Upper lobe of right lung (tissue), 1 donor: ENCODE results near the gene DGKI. TPM values are rescaled to one million over a fixed set of nuclear protein-coding genes. Genes with fewer than 3 reads are reported as not detected.

Experiments
- ATAC-seq: fragments of 200-7000 bp; cut with Tn5 transposase; one replicate; pipeline ENCODE4 v1.9.1; 2020; ENCODE audit warnings: mild to moderate bottlenecking, moderate library complexity
- DNase-seq: peaks from one replicate; pipeline ENCODE4 v3.0.0-alpha.2; 2020
- H3K27ac ChIP-seq: fragments of 200-600 bp; one replicate; pipeline ENCODE4 v1.8.0; 2022
- H3K27me3 ChIP-seq: fragments of 200-600 bp; one replicate; pipeline ENCODE4 v1.8.0; 2022; ENCODE audit warnings: mild to moderate bottlenecking
- H3K36me3 ChIP-seq: fragments of 200-600 bp; one replicate; pipeline ENCODE4 v1.8.0; 2022
- H3K4me1 ChIP-seq: fragments of 200-600 bp; one replicate; pipeline ENCODE4 v1.8.0; 2022
- H3K4me3 ChIP-seq: fragments of 200-600 bp; one replicate; pipeline ENCODE4 v1.8.0; 2022; ENCODE audit warnings: mild to moderate bottlenecking
- H3K9me3 ChIP-seq: fragments of 200-600 bp; one replicate; pipeline ENCODE4 v1.8.0; 2022
- CTCF ChIP-seq: fragments of 200-600 bp; IDR thresholded peaks from one replicate; pipeline ENCODE4 v1.8.0; 2022; ENCODE audit warnings: antibody characterized with exemption
- intact Hi-C: fragments of 100-400 bp; cut with DNase I; formaldehyde crosslinking; loops from one replicate; pipeline ENCODE4 v1.11.0; 2022
- total RNA-seq: library from RNA; stranded (reverse); fragmentation: NEBNext Ultra II Directional; extraction: Animal tissue kit (Norgen Biotek cat#: 25700); gene quantifications from one replicate; pipeline ENCODE4 v1.2.1, GENCODE V29; 2021
- donor health status: DM: no; HTN: yes; CAD: no; lungs with severe emphysema.

The DGKI gene
- total RNA-seq, 1 donor from 2014 or later = 0.67 TPM

GRCh38 chr7:137399827-137400823 lies 446.6 kb downstream of the DGKI start:
- H3K36me3 ChIP-seq = no peaks in the 10 kb centered on the region
- intact Hi-C loops = no loop called here
- H3K4me3 ChIP-seq = no peak overlapping the region
- no peaks in the 10 kb centered on the region for H3K4me1 ChIP-seq
- no peak for TF ChIP-seq CTCF
- H3K27ac ChIP-seq = no peak overlapping the region
- no peaks in the 10 kb centered on the region for H3K9me3 ChIP-seq
- DNase-seq (no peak), ATAC-seq (peak; percentile 91)
- no peaks in the 10 kb centered on the region for H3K27me3 ChIP-seq

GRCh38 chr7:137396051-137396450 lies 450.7 kb downstream of the DGKI start:
- Histone ChIP-seq H3K27ac (no peak overlapping the region), H3K27me3 (no peaks in the 10 kb centered on the region), H3K9me3 (no peaks in the 10 kb centered on the region), H3K4me1 (no peaks in the 10 kb centered on the region), H3K36me3 (no peaks in the 10 kb centered on the region), H3K4me3 (no peak overlapping the region)
- intact Hi-C loops = no loop called here
- no peak for ATAC-seq
- no peak for TF ChIP-seq CTCF
- no peak for DNase-seq

- no peak overlapping the region for H3K4me3 ChIP-seq
- no peaks in the 10 kb centered on the region for H3K36me3 ChIP-seq
- no peak for DNase-seq
- no peaks in the 10 kb centered on the region for H3K9me3 ChIP-seq
- intact Hi-C loops = no loop called here
- no peak for ATAC-seq
- no peaks in the 10 kb centered on the region for H3K27me3 ChIP-seq
- TF ChIP-seq CTCF = no peak
- no peaks in the 10 kb centered on the region for H3K4me1 ChIP-seq
- H3K27ac ChIP-seq = no peak overlapping the region
Observed at GRCh38 chr7:137395420-137395819, 451.4 kb downstream of the DGKI start.

GRCh38 chr7:137393570-137393969 lies 453.2 kb downstream of the DGKI start:
- ATAC-seq = peak; percentile 65
- Histone ChIP-seq H3K9me3 (no peaks in the 10 kb centered on the region), H3K4me1 (no peaks in the 10 kb centered on the region), H3K36me3 (no peaks in the 10 kb centered on the region), H3K4me3 (no peak overlapping the region), H3K27ac (no peak overlapping the region), H3K27me3 (no peaks in the 10 kb centered on the region)
- intact Hi-C loops = no loop called here
- no peak for TF ChIP-seq CTCF
- no peak for DNase-seq

- H3K9me3 ChIP-seq = no peaks in the 10 kb centered on the region
- no peaks in the 10 kb centered on the region for H3K36me3 ChIP-seq
- no peaks in the 10 kb centered on the region for H3K4me1 ChIP-seq
- no peak for TF ChIP-seq CTCF
- DNase-seq = no peak
- no peaks in the 10 kb centered on the region for H3K27me3 ChIP-seq
- intact Hi-C loops = no loop called here
- no peak overlapping the region for H3K27ac ChIP-seq
- H3K4me3 ChIP-seq = no peak overlapping the region
- ATAC-seq = peak; percentile 67
Observed at GRCh38 chr7:137390076-137390475, 456.7 kb downstream of the DGKI start.
